Heart left ventricle (tissue), 13 donors: ENCODE data around the gene STRBP.

Experiments used
- POLR2A ChIP-seq, 2 donors: fragments of 450-650 bp; IDR thresholded peaks; one replicate each; pipeline ENCODE4 v1.6.1; 2017; ENCODE audit warnings: antibody characterized with exemption in 2 of 2, mild to moderate bottlenecking in 2 of 2, moderate library complexity in 2 of 2
- TF ChIP-seq, protein P1 (sequence below), 12 donors: fragments of 200-600 bp; sonication (generic) in 4 of 12; IDR thresholded peaks; one replicate each; pipeline versions ENCODE4 v1.5.0 to v1.8.0; 2018 to 2022; ENCODE audit warnings: antibody characterized with exemption in 12 of 12, mild to moderate bottlenecking in 5 of 12
- donor health status: ischemic (EF 13 %, LVEDD 7.1; RV severe dilation, severe dysfunction).
- donor health status: DM: no; HTN: yes; CAD: no.
- donor health status: DM: no; HTN: no; CAD: no.
- donor health status: ischemic (EF 25% LVEDD 6.9; RV normal size, moderate dysfunction).
- donor health status: ischemic (EF 25% LVEDD 5.7; RV mildly dilated, moderate dysfunction).
- donor health status: ischemic (EF 35%, LVEDD 5.7; RV mildly dilated, moderate dysfunction).
- donor health status: nonischemic (EF 11% LVEDD 7.7; RV severe dilation, severe dysfunction).
- donor health status: DM: yes; HTN: yes; CAD: no.
- donor health status: PGD.
- donor health status: ischemic (EF 29% LVEDD 5.4; RV normal size, mild dysfunction).
- donor health status: nonischemic (EF 23%, LVEDD 6.1; RV moderate dilation, normal function).

- TF ChIP-seq, protein P1, sequence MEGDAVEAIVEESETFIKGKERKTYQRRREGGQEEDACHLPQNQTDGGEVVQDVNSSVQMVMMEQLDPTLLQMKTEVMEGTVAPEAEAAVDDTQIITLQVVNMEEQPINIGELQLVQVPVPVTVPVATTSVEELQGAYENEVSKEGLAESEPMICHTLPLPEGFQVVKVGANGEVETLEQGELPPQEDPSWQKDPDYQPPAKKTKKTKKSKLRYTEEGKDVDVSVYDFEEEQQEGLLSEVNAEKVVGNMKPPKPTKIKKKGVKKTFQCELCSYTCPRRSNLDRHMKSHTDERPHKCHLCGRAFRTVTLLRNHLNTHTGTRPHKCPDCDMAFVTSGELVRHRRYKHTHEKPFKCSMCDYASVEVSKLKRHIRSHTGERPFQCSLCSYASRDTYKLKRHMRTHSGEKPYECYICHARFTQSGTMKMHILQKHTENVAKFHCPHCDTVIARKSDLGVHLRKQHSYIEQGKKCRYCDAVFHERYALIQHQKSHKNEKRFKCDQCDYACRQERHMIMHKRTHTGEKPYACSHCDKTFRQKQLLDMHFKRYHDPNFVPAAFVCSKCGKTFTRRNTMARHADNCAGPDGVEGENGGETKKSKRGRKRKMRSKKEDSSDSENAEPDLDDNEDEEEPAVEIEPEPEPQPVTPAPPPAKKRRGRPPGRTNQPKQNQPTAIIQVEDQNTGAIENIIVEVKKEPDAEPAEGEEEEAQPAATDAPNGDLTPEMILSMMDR (IDR thresholded peaks at IDR 0.05): no peak
- TF ChIP-seq POLR2A (IDR thresholded peaks at IDR 0.05): no peak
Measured at GRCh38 chr9:123150708-123151503, 117.5 kb downstream of the STRBP start.
